ENCODE results near the gene BFSP1. TPM values are rescaled to one million over a fixed set of nuclear protein-coding genes. Genes with fewer than 3 reads are reported as not detected.

Gene BFSP1
- total RNA-seq, 1 donor from 2014 or later: 0.83 TPM

GRCh38 chr20:17473659-17474058 is 57.5 kb downstream of the BFSP1 start:
- intact Hi-C loops (cut with DNase I): no loop called here
- no peak for DNase-seq (ENCODE audit: low spot score)

DNA sequence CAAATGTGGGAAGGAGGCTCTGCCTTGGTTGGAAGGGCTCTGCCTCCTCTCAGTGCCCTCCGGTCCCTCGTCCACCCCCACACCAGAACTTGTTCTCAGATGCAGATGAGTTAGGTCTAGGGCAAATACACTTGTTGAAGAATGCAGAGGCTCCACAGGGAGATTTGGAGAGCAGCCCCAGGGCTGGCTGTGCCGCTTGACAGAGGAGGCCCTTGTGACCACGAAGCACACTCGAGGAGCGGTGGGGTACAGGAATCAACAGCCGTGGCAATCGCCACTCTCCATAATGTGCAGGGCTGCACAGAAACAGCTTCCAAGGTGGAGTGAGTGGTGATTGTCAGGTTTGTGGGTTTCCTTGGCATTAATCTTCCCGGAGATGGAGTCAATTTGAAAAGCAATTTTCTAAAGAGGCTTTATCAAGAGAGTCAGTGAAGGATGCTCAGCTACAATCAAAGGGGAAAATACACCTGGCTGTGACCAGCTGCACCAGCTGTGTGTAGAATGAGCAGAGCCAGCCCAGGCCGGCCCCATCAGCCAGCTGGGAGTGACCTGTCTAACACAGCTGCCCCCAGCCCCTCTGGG is 59.5 kb downstream of the BFSP1 start:
- intact Hi-C loops (cut with DNase I): no loop called here
- no peak for DNase-seq (ENCODE audit: low spot score)

DNA sequence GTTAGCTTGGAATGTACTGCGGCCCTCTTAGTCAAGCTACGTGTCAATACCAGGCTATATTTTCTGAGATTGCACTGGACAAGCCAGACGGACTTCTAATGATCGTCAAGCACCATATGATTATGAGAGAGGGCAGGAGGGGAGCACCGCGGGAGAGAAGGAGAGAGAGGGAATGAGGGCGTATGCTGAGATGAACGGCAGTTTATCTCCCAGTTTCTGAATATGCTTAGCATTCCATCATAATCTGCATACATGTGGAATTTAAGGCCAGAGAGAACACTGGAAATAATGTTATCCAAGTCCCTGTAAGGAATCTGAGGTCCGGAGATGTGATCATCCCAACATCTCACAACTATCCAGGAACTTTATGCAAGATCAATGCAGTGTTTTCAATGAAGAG is 60.2 kb downstream of the BFSP1 start:
- no peak for DNase-seq (ENCODE audit: low spot score)
- intact Hi-C loops (cut with DNase I): no loop called here

GRCh38 chr20:17470521-17470920 is 60.7 kb downstream of the BFSP1 start:
- DNase-seq (ENCODE audit: low spot score): no peak
- intact Hi-C loops (cut with DNase I): no loop called here

- DNase-seq (ENCODE audit: low spot score): no peak
- intact Hi-C loops (cut with DNase I): no loop called here
Measured at GRCh38 chr20:17469246-17470030, 61.7 kb downstream of the BFSP1 start.

DNA sequence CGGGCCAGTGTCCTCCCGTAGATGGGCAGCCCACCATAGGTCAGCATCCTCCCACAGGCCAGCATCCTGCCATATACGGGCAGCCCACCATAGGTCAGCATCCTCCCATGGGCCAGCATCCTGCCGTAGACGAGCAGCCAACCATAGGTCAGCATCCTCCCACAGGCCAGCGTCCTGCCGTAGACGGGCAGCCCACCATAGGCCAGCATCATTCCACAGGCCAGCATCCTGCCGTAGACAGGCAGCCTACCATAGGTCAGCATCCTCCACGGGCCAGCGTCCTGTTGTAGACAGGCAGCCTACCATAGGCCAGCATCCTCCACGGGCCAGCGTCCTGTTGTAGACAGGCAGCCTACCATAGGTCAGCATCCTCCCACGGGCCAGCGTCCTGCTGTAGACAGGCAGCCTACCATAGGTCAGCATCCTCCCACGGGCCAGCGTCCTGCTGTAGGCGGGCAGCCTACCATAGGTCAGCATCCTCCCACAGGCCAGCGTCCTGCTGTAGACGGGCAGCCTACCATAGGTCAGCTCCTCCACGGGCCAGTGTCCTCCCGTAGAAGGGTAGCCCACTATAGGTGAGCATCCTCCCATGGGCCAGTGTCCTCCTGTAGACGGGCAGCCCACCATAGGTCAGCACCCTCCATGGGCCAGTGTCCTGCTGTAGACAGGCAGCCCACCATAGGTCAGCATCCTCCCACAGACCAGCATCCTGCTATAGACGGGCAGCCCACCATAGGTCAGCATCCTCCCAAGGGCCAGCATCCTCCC is 62.9 kb downstream of the BFSP1 start:
- intact Hi-C loops (cut with DNase I): no loop called here
- no peak for DNase-seq (ENCODE audit: low spot score)

- intact Hi-C loops (cut with DNase I): no loop called here
- no peak for DNase-seq (ENCODE audit: low spot score)
Measured at GRCh38 chr20:17467120-17467655, 64.0 kb downstream of the BFSP1 start.

- no peak for DNase-seq (ENCODE audit: low spot score)
Measured at GRCh38 chr20:17466641-17467040, 64.5 kb downstream of the BFSP1 start.

GRCh38 chr20:17465236-17465635 is 65.9 kb downstream of the BFSP1 start:
- DNase-seq (ENCODE audit: low spot score): no peak
- intact Hi-C loops (cut with DNase I): no loop called here

More at GRCh38 chr20:17466641-17467040, 64.5 kb downstream of the BFSP1 start:
- intact Hi-C loops (cut with DNase I): no loop called here

DNA sequence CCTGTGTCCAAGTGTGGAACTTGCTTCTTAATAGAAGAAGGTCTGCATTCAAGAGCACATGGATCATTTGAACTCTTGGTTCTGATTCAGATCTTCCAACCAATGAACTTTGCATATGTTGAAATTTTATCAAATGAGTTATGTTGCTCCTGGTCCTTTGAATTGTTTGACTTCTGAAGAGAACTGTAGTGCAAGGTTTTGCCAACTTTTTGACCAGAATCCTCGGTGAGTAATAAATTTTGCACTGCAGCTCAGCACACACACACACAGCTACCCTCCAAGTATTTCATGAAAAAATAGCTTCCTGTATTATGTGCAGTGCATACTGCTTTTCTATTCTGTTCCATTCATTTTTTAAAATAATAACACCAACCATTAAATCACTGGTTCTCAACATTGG is 67.5 kb downstream of the BFSP1 start:
- no peak for DNase-seq (ENCODE audit: low spot score)
- intact Hi-C loops (cut with DNase I): no loop called here

DNA sequence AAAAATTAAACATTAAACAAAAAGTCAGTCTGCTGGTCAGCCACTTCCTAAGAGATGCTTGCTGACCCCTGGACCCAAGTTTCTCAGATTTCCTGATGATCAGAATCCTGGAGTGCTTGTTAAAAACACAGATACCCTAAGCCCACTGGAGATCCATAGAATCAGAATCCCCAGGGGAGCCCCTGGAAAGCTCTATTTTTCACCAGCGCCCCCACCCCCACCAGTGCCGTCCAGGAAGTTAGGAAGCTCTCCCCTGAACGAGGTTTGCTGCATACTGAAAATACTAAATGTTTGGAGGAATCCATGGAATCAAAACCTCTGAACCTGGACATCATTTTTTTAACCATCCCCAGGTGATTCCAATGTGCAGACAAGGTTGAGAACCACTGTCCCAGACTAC is 69.2 kb downstream of the BFSP1 start:
- no peak for DNase-seq (ENCODE audit: low spot score)
- intact Hi-C loops (cut with DNase I): no loop called here

GRCh38 chr20:17460119-17460518 is 71.1 kb downstream of the BFSP1 start:
- no peak for DNase-seq (ENCODE audit: low spot score)
- intact Hi-C loops (cut with DNase I): no loop called here

DNA sequence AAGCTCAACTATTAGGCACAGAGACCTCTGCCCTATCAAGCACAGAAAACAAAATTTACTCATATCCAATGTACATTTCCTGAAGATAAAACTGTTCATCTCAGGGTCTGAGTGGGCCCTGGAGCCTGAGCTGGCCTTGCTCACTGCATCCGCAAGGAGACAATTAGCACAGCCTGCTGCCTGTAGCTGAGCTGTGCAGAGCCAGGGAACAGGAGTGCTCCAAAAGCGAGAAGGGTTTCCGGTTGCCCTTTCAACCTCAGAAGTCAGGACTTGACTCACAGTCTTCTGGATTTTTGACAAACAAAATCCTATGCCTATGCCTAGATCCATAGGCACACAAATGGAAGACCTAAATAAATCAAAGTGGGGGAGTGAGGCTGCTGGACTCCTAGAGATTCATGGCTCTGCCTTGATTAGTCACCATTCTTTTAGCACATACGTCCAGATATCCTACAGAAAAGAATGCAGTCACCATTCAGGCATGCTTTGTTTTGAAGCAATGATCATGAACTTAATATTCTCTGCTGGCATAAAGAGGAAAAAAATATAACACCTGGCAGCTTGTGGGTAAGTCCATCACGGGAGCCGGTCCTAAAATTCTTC is 73.5 kb downstream of the BFSP1 start:
- intact Hi-C loops (cut with DNase I): no loop called here
- DNase-seq (ENCODE audit: low spot score): no peak

DNA sequence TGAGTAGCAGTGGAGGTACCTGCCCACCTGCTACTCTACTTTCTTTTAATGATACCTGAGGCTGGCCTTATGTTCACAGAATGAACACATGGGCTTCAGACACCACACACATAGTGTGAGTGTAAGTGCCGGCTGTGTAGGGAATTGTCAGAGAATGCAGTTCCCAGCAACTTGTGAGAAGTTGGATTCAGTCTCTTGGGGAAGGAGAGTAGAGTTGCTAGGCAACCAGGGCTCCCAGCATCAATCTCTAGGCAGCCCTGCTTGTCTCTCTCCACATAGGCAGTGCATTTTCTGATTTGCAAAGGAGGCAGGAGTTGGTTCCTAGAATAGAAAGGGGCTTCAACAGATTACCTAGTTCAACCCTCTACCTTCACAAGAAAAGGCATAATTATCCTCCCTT is 74.1 kb downstream of the BFSP1 start:
- intact Hi-C loops (cut with DNase I): no loop called here
- no peak for DNase-seq (ENCODE audit: low spot score)

DNA sequence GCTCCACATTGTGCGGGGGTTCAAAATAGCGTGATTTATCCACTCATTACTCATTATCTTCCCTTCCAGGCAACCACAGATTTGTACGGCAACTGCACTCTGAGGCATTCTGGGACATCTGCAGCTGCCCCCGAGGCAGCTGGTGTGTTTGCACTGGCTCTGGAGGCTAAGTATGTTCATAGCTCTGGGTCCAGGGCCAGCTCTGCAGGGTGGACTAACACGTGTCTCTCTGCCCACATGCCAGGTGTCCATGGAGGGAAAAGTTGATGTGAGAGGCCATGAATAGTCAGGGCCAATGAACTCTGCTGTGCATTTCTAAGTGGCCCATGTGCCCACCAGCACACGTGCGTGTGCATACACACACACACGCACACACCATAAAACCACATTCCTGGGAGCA is 74.9 kb downstream of the BFSP1 start:
- intact Hi-C loops (cut with DNase I): no loop called here
- DNase-seq (ENCODE audit: low spot score): no peak

DNA sequence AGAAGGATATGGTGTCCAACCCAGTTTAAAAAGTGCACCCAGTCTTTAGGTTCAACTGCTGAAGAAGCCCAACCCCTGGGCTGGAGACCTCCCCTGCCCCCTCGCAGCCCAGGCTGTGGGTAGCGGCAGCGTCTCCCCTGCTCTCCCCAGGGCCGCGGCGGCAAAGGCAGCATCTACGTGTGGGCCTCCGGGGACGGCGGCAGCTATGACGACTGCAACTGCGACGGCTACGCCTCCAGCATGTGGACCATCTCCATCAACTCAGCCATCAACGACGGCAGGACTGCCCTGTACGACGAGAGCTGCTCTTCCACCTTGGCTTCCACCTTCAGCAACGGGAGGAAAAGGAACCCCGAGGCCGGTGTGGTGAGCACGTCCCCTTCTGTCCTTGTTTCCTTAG is 77.6 kb downstream of the BFSP1 start:
- intact Hi-C loops (cut with DNase I): no loop called here
- no peak for DNase-seq (ENCODE audit: low spot score)

DNA sequence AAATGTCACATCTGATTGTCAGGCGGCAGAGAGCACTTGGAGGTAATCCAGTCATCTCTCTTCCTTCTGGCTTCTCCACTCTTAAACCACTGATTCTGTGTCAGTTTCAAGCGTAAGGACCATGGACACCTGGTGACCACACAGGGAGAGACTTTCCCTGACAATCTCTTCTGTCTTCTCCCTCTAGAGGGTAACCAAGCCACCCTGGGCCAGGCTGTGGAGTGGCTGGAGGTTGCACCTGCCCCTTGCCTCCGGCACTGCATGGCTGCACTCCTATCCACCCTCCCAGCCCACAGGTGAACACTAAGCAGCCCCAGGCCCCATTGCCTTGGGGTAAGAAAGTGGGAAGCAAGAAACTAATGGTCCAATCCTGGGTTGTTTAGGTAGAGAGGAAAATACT is 78.7 kb downstream of the BFSP1 start:
- DNase-seq (ENCODE audit: low spot score): no peak
- intact Hi-C loops (cut with DNase I): no loop called here

DNA sequence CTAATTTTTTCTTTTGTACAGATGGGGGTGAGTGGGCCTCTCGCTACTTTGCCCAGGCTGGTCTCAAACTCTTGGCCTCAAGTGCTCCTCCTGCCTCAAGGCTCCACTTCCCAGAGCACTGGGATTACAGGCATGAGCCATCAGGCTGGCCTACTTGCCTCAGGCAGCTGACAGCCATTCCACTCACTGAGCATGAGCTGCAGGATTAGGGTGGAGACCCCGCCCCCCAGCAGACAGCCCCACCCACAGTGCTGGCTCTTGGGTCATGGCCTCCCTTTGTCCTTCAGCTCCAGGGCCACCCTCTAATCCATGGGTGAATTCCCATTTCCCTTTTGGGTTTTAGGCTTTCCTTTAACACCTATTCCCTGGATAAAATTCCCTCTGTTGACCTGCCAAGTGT is 82.1 kb downstream of the BFSP1 start:
- intact Hi-C loops (cut with DNase I): no loop called here
- DNase-seq (ENCODE audit: low spot score): no peak

DNA sequence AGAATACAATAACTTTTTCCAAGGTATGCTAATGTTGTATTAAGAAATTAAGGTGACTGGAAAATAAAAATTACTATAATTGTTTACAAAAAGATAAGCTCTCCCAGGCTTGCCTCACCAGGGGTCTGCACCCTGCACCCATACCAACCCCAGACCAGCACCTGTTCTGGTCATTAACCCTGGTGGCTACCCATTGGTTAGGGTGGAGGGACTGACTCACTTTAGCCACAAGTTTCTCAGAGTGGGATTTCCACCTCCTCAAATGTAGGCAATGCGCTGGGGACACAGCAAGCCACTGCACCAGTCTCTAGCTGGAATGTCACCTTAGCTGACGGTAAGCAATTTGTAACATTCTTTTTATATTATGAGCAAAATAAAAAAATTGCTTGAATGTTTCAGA is 83.1 kb downstream of the BFSP1 start:
- no peak for DNase-seq (ENCODE audit: low spot score)
- intact Hi-C loops (cut with DNase I): no loop called here

GRCh38 chr20:17446171-17446570 is 85.0 kb downstream of the BFSP1 start:
- no peak for DNase-seq (ENCODE audit: low spot score)
- intact Hi-C loops (cut with DNase I): no loop called here

Measured in cardiac septum (tissue), 1 donor.